ENCODE data around the gene STEAP4. TPM values are rescaled to one million over a fixed set of nuclear protein-coding genes. Genes with fewer than 3 reads are reported as not detected.

Gene STEAP4
- total RNA-seq, 2 experiments from 2014 or later, result not detected

DNA sequence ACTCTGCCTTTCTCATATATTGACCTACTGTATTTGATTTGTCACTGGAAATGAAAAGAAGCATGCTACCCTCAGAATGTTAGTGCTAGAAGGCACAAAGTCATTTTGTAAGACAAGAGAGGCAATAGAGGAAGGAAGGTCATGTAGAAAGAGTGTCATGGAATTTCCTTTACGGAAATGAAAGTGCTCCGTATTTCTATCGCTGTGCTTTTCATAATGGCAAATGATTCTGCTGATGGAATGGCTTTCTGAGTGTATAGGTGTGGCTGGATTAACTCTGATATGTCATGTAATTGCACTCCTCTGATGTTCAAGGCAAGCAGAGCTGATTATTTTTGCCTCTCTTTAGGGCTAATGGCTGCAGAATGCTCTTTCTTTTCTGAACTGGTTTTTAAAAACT, 15.5 kb upstream of the STEAP4 start:
- H3K36me3 Mint-ChIP-seq, result no peaks in the 10 kb centered on the region
- DNase-seq, result no peak
- no peaks in the 10 kb centered on the region for H3K9me3 Mint-ChIP-seq
- peaks cover 6% of the 10 kb centered on the region for H3K4me1 Mint-ChIP-seq
- no peak overlapping the region for H3K27ac Mint-ChIP-seq
- peaks cover 25% of the 10 kb centered on the region for H3K27me3 Mint-ChIP-seq
- H3K4me3 Mint-ChIP-seq, result no peak overlapping the region

DNA sequence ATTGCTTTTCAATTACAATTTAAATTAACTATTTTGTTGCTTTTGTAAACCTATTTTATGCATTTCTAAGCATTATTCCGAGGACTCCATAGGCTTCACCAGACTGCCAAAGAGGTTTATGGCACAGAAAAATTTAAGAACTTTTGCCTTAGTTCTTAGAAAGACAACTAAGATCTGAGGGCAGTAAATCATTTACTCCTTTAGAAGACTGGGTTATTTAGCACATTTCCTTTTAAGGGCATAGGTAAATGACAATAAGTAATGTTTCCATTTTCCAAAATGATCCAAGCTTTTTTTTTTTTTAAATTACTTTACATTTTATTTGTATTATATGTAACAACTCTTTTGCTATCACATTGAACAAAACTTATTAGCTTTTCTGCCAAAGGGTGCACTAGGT, 15.0 kb upstream of the STEAP4 start:
- Mint-ChIP-seq H3K27ac (no peak overlapping the region), H3K4me1 (peaks cover 6% of the 10 kb centered on the region), H3K4me3 (no peak overlapping the region), H3K27me3 (peaks cover 22% of the 10 kb centered on the region), H3K36me3 (no peaks in the 10 kb centered on the region), H3K9me3 (no peaks in the 10 kb centered on the region)
- DNase-seq, result no peak

DNA sequence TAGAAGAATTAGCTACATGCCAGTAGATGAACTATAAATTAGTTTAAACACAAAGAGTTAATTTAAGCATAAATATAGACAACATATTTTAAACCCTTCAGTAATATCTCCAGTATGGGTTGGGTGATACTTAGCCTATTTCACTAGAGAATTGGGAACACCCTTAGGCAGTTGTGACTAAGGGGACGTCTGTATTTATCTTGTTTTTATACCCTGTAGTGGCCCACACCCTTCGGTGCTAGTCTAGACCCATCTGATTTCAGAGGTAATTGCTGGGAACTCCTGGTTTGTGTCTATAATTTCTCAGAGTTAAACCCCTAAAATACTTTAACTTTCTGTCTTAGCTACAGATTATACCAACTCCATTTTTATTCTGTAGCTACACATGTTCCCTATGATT, 11.5 kb upstream of the STEAP4 start:
- peaks cover 25% of the 10 kb centered on the region for H3K27me3 Mint-ChIP-seq
- H3K4me3 Mint-ChIP-seq, result no peak overlapping the region
- H3K36me3 Mint-ChIP-seq, result no peaks in the 10 kb centered on the region
- H3K27ac Mint-ChIP-seq, result no peak overlapping the region
- no peaks in the 10 kb centered on the region for H3K9me3 Mint-ChIP-seq
- peaks cover 6% of the 10 kb centered on the region for H3K4me1 Mint-ChIP-seq
- DNase-seq, result no peak

DNA sequence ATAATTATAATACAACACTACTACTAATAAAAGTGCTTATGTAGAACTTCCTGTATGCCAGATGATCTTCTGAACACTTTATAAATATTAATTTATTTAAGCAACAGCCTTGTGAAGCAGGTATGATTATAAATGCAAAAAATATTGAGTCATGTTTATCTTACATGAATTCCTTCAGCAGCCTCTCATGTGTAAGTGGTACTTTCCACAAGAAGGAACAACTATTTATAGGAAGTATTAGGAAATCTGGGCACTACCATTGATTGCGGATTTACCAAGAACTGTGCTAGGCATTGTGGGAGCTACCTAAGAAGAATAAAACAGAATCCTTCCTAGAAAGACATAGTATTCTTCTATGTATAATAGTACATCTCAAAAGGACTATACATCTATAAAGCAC, 10.7 kb upstream of the STEAP4 start:
- H3K27me3 Mint-ChIP-seq, result peaks cover 21% of the 10 kb centered on the region
- peaks cover 4% of the 10 kb centered on the region for H3K4me1 Mint-ChIP-seq
- H3K36me3 Mint-ChIP-seq, result no peaks in the 10 kb centered on the region
- H3K27ac Mint-ChIP-seq, result no peak overlapping the region
- DNase-seq, result no peak
- no peaks in the 10 kb centered on the region for H3K9me3 Mint-ChIP-seq
- H3K4me3 Mint-ChIP-seq, result no peak overlapping the region

- Mint-ChIP-seq H3K36me3 (no peaks in the 10 kb centered on the region), H3K9me3 (no peaks in the 10 kb centered on the region), H3K27ac (no peak overlapping the region), H3K27me3 (peaks cover 21% of the 10 kb centered on the region), H3K4me1 (no peaks in the 10 kb centered on the region), H3K4me3 (no peak overlapping the region)
- DNase-seq, result no peak
Observed at GRCh38 chr7:88316456-88316855, 9.8 kb upstream of the STEAP4 start.

- H3K4me3 Mint-ChIP-seq, result no peak overlapping the region
- no peaks in the 10 kb centered on the region for H3K9me3 Mint-ChIP-seq
- no peaks in the 10 kb centered on the region for H3K36me3 Mint-ChIP-seq
- no peaks in the 10 kb centered on the region for H3K4me1 Mint-ChIP-seq
- DNase-seq, result no peak
- H3K27ac Mint-ChIP-seq, result no peak overlapping the region
- H3K27me3 Mint-ChIP-seq, result peaks cover 21% of the 10 kb centered on the region
Observed at GRCh38 chr7:88315522-88315921, 8.8 kb upstream of the STEAP4 start.

DNA sequence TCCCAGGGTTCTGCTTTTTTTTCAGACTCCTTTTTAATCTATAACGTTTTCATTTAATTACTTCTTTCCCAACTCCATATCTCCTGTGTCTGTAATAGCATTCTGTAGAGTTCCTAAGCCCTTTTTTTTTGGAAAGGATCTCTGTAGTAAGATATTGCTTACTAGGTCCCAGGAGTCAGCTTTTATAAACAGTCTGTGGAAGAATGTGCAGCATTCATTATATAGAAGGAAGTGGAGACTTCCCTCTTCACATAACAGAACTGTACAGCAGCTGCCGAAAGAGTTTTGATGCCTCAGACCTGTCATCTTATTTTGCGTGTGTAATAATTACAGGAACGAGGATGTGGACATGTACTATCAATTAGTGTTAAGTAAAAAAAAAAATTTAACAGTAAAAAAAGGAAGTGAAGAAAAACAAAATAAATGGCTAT, 7.4 kb upstream of the STEAP4 start:
- Mint-ChIP-seq H3K4me3 (no peak overlapping the region), H3K4me1 (no peaks in the 10 kb centered on the region), H3K27me3 (peaks cover 17% of the 10 kb centered on the region), H3K9me3 (no peaks in the 10 kb centered on the region), H3K27ac (no peak overlapping the region), H3K36me3 (no peaks in the 10 kb centered on the region)
- DNase-seq, result no peak

DNA sequence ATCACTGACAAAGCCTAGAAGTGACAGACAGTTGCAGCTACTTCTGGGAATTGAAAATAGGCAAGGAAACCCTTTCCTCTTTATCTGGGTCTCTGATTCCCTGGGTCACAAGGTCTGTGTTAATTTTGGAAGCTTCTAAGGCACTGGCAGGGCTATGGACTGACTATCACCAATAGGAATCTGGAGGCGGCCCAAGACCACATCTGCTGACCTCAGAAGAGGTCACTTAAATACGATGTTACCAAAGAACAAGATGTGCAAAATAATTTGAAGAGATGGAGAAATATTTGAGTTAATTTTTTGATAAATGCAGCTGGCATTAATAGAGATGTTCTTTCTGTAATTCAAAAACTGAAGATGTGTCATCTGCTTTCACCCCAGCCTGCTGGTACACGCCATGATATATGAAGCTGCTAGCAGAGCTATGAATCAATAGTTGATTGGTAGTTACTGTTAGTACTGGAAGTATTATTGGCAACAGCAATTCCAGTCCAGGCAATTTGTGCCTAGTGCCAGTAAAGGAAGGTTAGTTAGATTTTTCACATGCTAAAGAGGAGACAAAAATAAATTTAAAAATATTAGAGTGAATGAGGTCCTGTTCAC, 5.5 kb upstream of the STEAP4 start:
- Mint-ChIP-seq H3K36me3 (no peaks in the 10 kb centered on the region), H3K27ac (no peak overlapping the region), H3K4me3 (no peak overlapping the region), H3K27me3 (peaks cover 19% of the 10 kb centered on the region), H3K4me1 (no peaks in the 10 kb centered on the region), H3K9me3 (no peaks in the 10 kb centered on the region)
- DNase-seq, result no peak

GRCh38 chr7:88311675-88312036, 5.0 kb upstream of the STEAP4 start:
- Mint-ChIP-seq H3K27me3 (peaks cover 24% of the 10 kb centered on the region), H3K36me3 (no peaks in the 10 kb centered on the region), H3K4me3 (no peak overlapping the region), H3K4me1 (peaks cover 1% of the 10 kb centered on the region), H3K27ac (no peak overlapping the region), H3K9me3 (no peaks in the 10 kb centered on the region)
- DNase-seq, result no peak

DNA sequence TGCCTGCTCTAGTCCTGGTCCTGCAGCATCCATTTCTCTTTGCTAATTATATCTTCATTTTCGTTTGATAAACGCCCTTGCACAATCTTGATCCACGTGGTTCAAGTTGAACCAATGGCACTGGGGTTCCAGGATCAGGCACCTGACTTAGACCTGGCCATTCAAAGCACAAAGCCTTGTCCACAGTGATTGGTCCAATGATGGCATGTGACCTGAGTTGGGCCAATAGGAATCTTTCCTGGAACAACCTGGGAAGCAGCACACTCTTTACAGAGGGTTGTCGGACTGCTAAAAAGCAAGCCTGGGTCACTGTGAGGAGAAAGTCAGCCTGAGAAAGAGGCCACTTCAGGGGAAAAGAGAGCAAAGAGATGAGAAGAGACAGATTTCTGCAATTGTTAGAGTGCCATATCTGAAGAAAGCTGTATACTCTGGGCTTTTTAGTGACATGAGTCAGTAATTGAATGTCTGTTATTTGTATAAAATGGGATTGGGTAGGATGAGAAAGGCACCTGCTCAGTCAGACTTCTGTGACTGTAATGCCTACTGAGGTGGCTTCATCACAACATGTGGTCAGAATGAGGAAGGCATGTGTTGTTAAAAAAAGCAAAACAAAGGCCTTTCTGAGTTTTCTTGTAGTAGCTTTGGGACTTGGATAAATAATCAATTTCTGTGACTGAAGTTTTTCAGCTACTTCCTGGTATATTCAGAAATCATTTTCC, 4.4 kb upstream of the STEAP4 start:
- peaks cover 30% of the 10 kb centered on the region for H3K27me3 Mint-ChIP-seq
- H3K4me3 Mint-ChIP-seq, result no peak overlapping the region
- no peak overlapping the region for H3K27ac Mint-ChIP-seq
- peaks cover 4% of the 10 kb centered on the region for H3K4me1 Mint-ChIP-seq
- no peaks in the 10 kb centered on the region for H3K9me3 Mint-ChIP-seq
- no peak for DNase-seq
- H3K36me3 Mint-ChIP-seq, result no peaks in the 10 kb centered on the region

- Mint-ChIP-seq H3K27ac (no peak overlapping the region), H3K27me3 (peaks cover 41% of the 10 kb centered on the region), H3K4me1 (peaks cover 4% of the 10 kb centered on the region), H3K4me3 (no peak overlapping the region), H3K36me3 (no peaks in the 10 kb centered on the region), H3K9me3 (no peaks in the 10 kb centered on the region)
- no peak for DNase-seq
Observed at GRCh38 chr7:88309819-88310218, 3.1 kb upstream of the STEAP4 start.

- no peak overlapping the region for H3K4me3 Mint-ChIP-seq
- H3K9me3 Mint-ChIP-seq, result no peaks in the 10 kb centered on the region
- peaks cover 4% of the 10 kb centered on the region for H3K4me1 Mint-ChIP-seq
- H3K27me3 Mint-ChIP-seq, result peaks cover 32% of the 10 kb centered on the region
- DNase-seq, result no peak
- H3K27ac Mint-ChIP-seq, result no peak overlapping the region
- H3K36me3 Mint-ChIP-seq, result no peaks in the 10 kb centered on the region
Observed at GRCh38 chr7:88307823-88308222, 1.1 kb upstream of the STEAP4 start.

DNA sequence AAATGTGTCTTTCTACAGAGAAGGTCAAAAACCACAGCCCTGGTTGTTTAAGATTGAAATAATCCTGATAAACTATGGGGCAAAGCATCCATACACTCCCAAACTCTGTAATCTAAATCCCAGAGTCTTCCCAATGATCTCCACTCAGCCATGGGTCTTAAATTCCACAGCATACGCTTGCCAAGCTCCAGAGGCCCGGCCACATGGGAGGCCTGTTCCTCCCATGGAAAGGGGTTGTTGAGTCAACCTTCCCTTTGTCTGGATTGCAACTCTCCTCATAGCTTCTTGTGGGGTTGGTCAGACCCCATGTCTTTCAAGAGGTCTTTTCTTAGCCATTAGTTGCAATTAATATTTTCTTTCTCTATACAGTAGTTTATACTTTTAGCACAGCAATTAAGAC, 718 bp upstream of the STEAP4 start:
- Mint-ChIP-seq H3K27me3 (peaks cover 34% of the 10 kb centered on the region), H3K36me3 (no peaks in the 10 kb centered on the region), H3K4me3 (no peak overlapping the region), H3K4me1 (peaks cover 4% of the 10 kb centered on the region), H3K27ac (no peak overlapping the region), H3K9me3 (no peaks in the 10 kb centered on the region)
- no peak for DNase-seq

- Mint-ChIP-seq H3K27ac (no peak overlapping the region), H3K36me3 (no peaks in the 10 kb centered on the region)
Observed at GRCh38 chr7:88305044-88305443, 1.6 kb downstream of the STEAP4 start.

DNA sequence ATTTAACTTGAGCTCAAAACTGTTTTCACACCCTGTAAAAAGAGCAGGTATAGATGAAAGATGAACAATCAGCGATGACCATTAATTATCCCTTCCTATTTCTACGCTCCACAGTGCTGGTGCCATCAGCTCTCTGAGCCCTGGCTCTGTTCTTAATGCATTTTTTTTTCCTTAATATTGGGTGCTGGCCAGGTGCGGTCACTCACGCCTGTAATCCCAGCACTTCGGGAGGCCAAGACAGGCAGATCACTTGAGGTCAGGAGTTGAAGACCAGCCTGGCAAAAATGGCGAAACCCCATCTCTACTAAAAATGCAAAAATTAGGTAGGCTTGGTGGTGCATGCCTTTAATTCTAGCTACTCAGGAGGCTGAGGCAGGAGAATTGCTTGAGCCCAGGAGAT, 4.2 kb downstream of the STEAP4 start:
- no peak overlapping the region for H3K27ac Mint-ChIP-seq
- H3K36me3 Mint-ChIP-seq, result no peaks in the 10 kb centered on the region
- H3K27me3 Mint-ChIP-seq, result peaks cover 39% of the 10 kb centered on the region
- H3K4me3 Mint-ChIP-seq, result no peak overlapping the region
- peaks cover 4% of the 10 kb centered on the region for H3K4me1 Mint-ChIP-seq
- no peak for DNase-seq
- H3K9me3 Mint-ChIP-seq, result no peaks in the 10 kb centered on the region

More at GRCh38 chr7:88305044-88305443, 1.6 kb downstream of the STEAP4 start:
- H3K9me3 Mint-ChIP-seq, result no peaks in the 10 kb centered on the region
- peaks cover 4% of the 10 kb centered on the region for H3K4me1 Mint-ChIP-seq
- DNase-seq, result no peak
- peaks cover 46% of the 10 kb centered on the region for H3K27me3 Mint-ChIP-seq
- H3K4me3 Mint-ChIP-seq, result no peak overlapping the region

GRCh38 chr7:88301924-88302323, 4.8 kb downstream of the STEAP4 start:
- Mint-ChIP-seq H3K27me3 (peaks cover 34% of the 10 kb centered on the region), H3K4me1 (peaks cover 4% of the 10 kb centered on the region), H3K9me3 (no peaks in the 10 kb centered on the region), H3K27ac (no peak overlapping the region), H3K36me3 (no peaks in the 10 kb centered on the region), H3K4me3 (no peak overlapping the region)
- DNase-seq, result no peak
